Caco-2 (cell line): ENCODE results near the gene GABARAPL1. TPM values are rescaled to one million over a fixed set of nuclear protein-coding genes. Genes with fewer than 3 reads are reported as not detected.

Experiments used
- BruUV-seq: library from RNA; stranded (reverse); fragments of 400-500 nt; replicated peaks from 2 replicates; lab custom pipeline; 2021; lab: Mats Ljungman, UMichigan
- CTCF ChIA-PET: fragments of 300-600 bp; sonication (Branson Sonifier 250); formaldehyde crosslinking; loops from one replicate; lab custom pipeline; 2022; ENCODE audit warnings: antibody characterized with exemption; lab: Charles Lee
- POLR2A ChIA-PET: fragments of 300-600 bp; sonication (Branson Sonifier 250); formaldehyde crosslinking; loops from one replicate; lab custom pipeline; 2022; ENCODE audit warnings: antibody characterized with exemption; lab: Charles Lee
- DNase-seq, 2 experiments: peaks; one replicate each; pipeline versions ENCODE4 v3.0.0 to v3.0.0-alpha.2; 2020 to 2022
- H3K27me3 ChIP-seq: replicated peaks from 2 replicates; pipeline ENCODE4 v1.6.0; 2011; ENCODE audit warnings: low read length; ENCODE audit not compliant: control insufficient read depth, insufficient read depth
- H3K36me3 ChIP-seq: 2 replicates; pipeline ENCODE4 v1.5.1; 2011; ENCODE audit warnings: low read length; ENCODE audit not compliant: control insufficient read depth, insufficient read depth
- H3K4me1 ChIP-seq: fragments of 250-450 bp; sonication (Bioruptor Pico); 2 replicates; pipeline ENCODE4 v1.5.1; 2020; ENCODE audit warnings: mild to moderate bottlenecking
- H3K4me3 ChIP-seq: 2 replicates; pipeline ENCODE4 v1.5.1; 2011; ENCODE audit warnings: low read depth, mild to moderate bottlenecking, control low read depth, low read length
- H3K9me3 ChIP-seq: fragments of 250-450 bp; sonication (Bioruptor Pico); 2 replicates; pipeline ENCODE4 v1.5.1; 2020; ENCODE audit warnings: mild to moderate bottlenecking, moderate library complexity
- H3K27ac Mint-ChIP-seq: one replicate; pipeline ENCODE4 v1.8.0; 2022; ENCODE audit warnings: mixed read lengths; ENCODE audit not compliant: unreplicated experiment
- H3K27me3 Mint-ChIP-seq: one replicate; pipeline ENCODE4 v1.8.0; 2022; ENCODE audit warnings: mixed read lengths; ENCODE audit not compliant: insufficient read depth, unreplicated experiment
- H3K36me3 Mint-ChIP-seq: one replicate; pipeline ENCODE4 v1.8.0; 2022; ENCODE audit warnings: mild to moderate bottlenecking, mixed read lengths; ENCODE audit not compliant: insufficient read depth, unreplicated experiment
- H3K4me1 Mint-ChIP-seq: one replicate; pipeline ENCODE4 v1.8.0; 2022; ENCODE audit warnings: low read depth, mixed read lengths; ENCODE audit not compliant: unreplicated experiment
- H3K4me3 Mint-ChIP-seq: one replicate; pipeline ENCODE4 v1.8.0; 2022; ENCODE audit warnings: mild to moderate bottlenecking, moderate library complexity, mixed read lengths; ENCODE audit not compliant: unreplicated experiment
- H3K9me3 Mint-ChIP-seq: one replicate; pipeline ENCODE4 v1.8.0; 2022; ENCODE audit warnings: mixed read lengths; ENCODE audit not compliant: unreplicated experiment
- CTCF ChIP-seq, 2 experiments: fragments of 200-600 bp in 1 of 2; IDR thresholded peaks; 1 replicate in 1 of 2; 2 replicates in 1 of 2; pipeline versions ENCODE4 v1.5.1 to v1.8.0; 2011 to 2022; ENCODE audit warnings: antibody characterized with exemption in 1 of 2, control low read depth in 1 of 2, inconsistent platforms in 1 of 2, low read depth in 1 of 2, low read length in 1 of 2, mild to moderate bottlenecking in 1 of 2, moderate library complexity in 1 of 2; ENCODE audit not compliant: insufficient read depth in 1 of 2, severe bottlenecking in 1 of 2, unreplicated experiment in 1 of 2
- intact Hi-C: fragments of 100-400 bp; cut with micrococcal nuclease; formaldehyde crosslinking; loops from one replicate; pipeline ENCODE4 v1.10.0; 2022; ENCODE audit not compliant: unreplicated experiment
- total RNA-seq: library from RNA; stranded (reverse); gene quantifications from 2 replicates; pipeline ENCODE4 v1.2.3, GENCODE V29; 2022

Gene GABARAPL1
- total RNA-seq, 1 experiment from 2014 or later, result 106 TPM

- H3K36me3 ChIP-seq, result no peaks in the 10 kb centered on the region
- H3K4me1 Mint-ChIP-seq, result peaks cover 28% of the 10 kb centered on the region
- H3K4me3 ChIP-seq, result peak overlapping the region; percentile 92
- ChIA-PET CTCF (interaction anchor here (0.6 to 2.2 kb wide), 3 partner anchors 60 to 349 kb away, joined by 3 to 17 read pairs (median 5); no protein-coding TSS in a partner anchor), POLR2A (interaction anchor here (1.5 to 2.2 kb wide), 3 partner anchors 10 to 43 kb away, joined by 3 to 12 read pairs (median 12); no protein-coding TSS in a partner anchor)
- peaks cover 24% of the 10 kb centered on the region for H3K4me1 ChIP-seq
- H3K36me3 Mint-ChIP-seq, result peaks cover 42% of the 10 kb centered on the region
- no peaks in the 10 kb centered on the region for H3K9me3 Mint-ChIP-seq
- H3K27me3 Mint-ChIP-seq, result no peaks in the 10 kb centered on the region
- peak; percentile 65 to 71 for DNase-seq
- intact Hi-C loops, result no loop called here
- H3K27ac Mint-ChIP-seq, result peak overlapping the region; percentile 99
- H3K9me3 ChIP-seq, result no peaks in the 10 kb centered on the region
- no TSS peak for BruUV-seq
- peak overlapping the region; percentile 80 for H3K4me3 Mint-ChIP-seq
- no peaks in the 10 kb centered on the region for H3K27me3 ChIP-seq
- TF ChIP-seq CTCF (IDR thresholded peaks at IDR 0.05; ENCODE audit: insufficient read depth in 1 of 2, low read depth in 1 of 2, low read length in 1 of 2, severe bottlenecking in 1 of 2, unreplicated experiment in 1 of 2), result no peak
Observed at GRCh38 chr12:10213168-10214135, 775 bp downstream of the GABARAPL1 start.

GRCh38 chr12:10214136-10214894 is 1.6 kb downstream of the GABARAPL1 start:
- no peak for TF ChIP-seq CTCF (IDR thresholded peaks at IDR 0.05; ENCODE audit: insufficient read depth in 1 of 2, low read depth in 1 of 2, low read length in 1 of 2, severe bottlenecking in 1 of 2, unreplicated experiment in 1 of 2)
- H3K27me3 Mint-ChIP-seq, result no peaks in the 10 kb centered on the region
- Histone ChIP-seq H3K4me1 (peaks cover 24% of the 10 kb centered on the region), H3K27me3 (no peaks in the 10 kb centered on the region), H3K9me3 (no peaks in the 10 kb centered on the region), H3K36me3 (no peaks in the 10 kb centered on the region), H3K4me3 (peak overlapping the region; percentile 92)
- H3K4me3 Mint-ChIP-seq, result peak overlapping the region; percentile 80
- no peaks in the 10 kb centered on the region for H3K9me3 Mint-ChIP-seq
- BruUV-seq, result TSS peak; percentile 40
- peak overlapping the region; percentile 99 for H3K27ac Mint-ChIP-seq
- POLR2A ChIA-PET, result interaction anchor here (2.2 kb wide), 1 partner anchor 38 kb away, joined by 12 read pairs; no protein-coding TSS in a partner anchor
- H3K36me3 Mint-ChIP-seq, result peaks cover 42% of the 10 kb centered on the region
- peak in 1 of 2 experiments; percentile 9 for DNase-seq
- H3K4me1 Mint-ChIP-seq, result peaks cover 28% of the 10 kb centered on the region
- CTCF ChIA-PET, result interaction anchor here (0.6 to 2.2 kb wide), 4 partner anchors 38 to 546 kb away, joined by 3 to 17 read pairs (median 6); no protein-coding TSS in a partner anchor
- intact Hi-C loops, result no loop called here

GRCh38 chr12:10214895-10215267 is 2.2 kb downstream of the GABARAPL1 start:
- no TSS peak for BruUV-seq
- intact Hi-C loops, result no loop called here
- H3K4me3 Mint-ChIP-seq, result peak overlapping the region; percentile 80
- ChIA-PET POLR2A (no interaction called here), CTCF (interaction anchor here (1.0 kb wide), 2 partner anchors 61 to 546 kb away, joined by 3 to 9 read pairs; no protein-coding TSS in a partner anchor)
- DNase-seq, result peak in 1 of 2 experiments; percentile 7
- Histone ChIP-seq H3K27me3 (no peaks in the 10 kb centered on the region), H3K36me3 (no peaks in the 10 kb centered on the region), H3K4me3 (no peak overlapping the region), H3K4me1 (peaks cover 24% of the 10 kb centered on the region), H3K9me3 (no peaks in the 10 kb centered on the region)
- no peak for TF ChIP-seq CTCF (IDR thresholded peaks at IDR 0.05; ENCODE audit: insufficient read depth in 1 of 2, low read depth in 1 of 2, low read length in 1 of 2, severe bottlenecking in 1 of 2, unreplicated experiment in 1 of 2)
- H3K36me3 Mint-ChIP-seq, result peaks cover 45% of the 10 kb centered on the region
- no peaks in the 10 kb centered on the region for H3K27me3 Mint-ChIP-seq
- peak overlapping the region; percentile 99 for H3K27ac Mint-ChIP-seq
- H3K9me3 Mint-ChIP-seq, result no peaks in the 10 kb centered on the region
- peaks cover 28% of the 10 kb centered on the region for H3K4me1 Mint-ChIP-seq
